Inflammatory macrophage treated with lipopolysaccharide for 1 hour (primary cell): ENCODE measurements around the gene MTFMT.
A peak's percentile ranks its signal among the peaks of the same experiment; 100 is the strongest.

ENCODE experiments used
- DNase-seq, 2 donors: peaks; one replicate each; pipeline ENCODE4 v3.0.0-alpha.2; 2020 to 2022

Gene MTFMT

DNA sequence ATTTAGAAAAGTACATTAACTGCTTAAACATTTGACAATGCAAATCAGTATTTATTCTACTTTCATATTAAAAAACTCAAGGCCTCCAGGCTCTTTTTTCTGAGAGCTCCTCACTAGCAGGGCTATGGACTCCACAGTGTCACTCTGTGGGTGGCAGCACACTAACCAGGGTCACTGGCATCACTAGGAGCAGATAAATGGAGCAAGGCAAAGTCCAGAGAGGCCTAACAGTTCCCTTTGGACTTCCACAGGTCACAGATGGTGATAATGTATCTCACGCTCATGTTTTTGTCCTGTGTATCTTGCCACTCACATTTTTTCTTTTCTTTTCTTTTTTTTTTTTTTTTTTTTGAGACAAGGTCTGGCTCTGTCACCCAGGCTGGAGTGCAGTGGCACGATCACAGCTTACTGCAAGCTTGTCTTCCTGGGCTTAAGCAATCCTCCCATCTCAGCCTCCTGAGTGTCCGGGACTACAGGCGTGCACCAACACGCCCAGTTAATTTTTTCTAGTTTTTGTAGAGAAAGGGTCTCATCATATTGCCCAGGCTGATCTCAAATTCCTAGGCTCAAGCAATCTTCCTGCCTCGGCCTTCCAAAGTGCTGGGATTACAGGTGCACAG lies 47.5 kb downstream of the MTFMT start:
- DNase-seq, result no peak

DNA sequence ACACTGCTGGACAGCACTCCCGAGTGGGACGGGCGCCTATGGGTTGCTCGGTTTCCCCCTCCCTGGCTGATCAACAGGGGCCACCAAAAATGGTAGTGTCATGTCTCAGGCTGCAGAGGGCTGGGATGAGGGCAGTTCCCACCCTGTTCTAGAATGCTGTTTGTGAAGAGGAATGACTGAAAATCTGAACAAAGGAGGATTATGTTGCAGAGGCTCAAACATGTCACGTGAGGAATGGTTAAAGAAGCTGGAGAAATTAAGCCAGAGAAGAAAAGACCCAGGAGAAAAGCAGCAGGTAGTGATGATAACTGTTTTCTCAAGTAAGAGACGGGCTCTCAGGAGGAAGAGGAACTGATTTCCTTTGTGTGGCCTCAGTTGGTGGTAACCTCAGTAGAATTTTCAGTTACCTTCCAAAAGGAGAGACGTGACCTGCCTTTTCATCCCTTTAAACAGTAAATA lies 50.2 kb downstream of the MTFMT start:
- no peak for DNase-seq

DNA sequence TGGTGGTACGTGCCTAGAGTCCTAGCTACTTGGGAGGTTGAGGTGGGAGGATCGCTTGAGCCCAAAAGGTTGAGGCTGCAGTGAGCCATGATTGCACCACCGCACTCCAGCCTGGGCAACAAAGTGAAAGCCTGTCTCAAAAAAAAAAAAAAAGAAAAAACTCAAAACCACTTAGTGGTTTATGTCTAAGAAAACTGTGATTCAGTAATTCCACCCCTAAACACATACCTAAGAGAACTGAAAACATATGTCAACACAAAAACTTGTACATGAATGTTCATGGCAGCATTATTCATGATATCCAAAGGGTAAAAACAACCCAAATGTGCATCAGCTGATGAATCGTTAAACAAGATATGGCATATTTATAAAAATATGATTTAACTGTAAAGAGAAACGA lies 54.0 kb downstream of the MTFMT start:
- no peak for DNase-seq

DNA sequence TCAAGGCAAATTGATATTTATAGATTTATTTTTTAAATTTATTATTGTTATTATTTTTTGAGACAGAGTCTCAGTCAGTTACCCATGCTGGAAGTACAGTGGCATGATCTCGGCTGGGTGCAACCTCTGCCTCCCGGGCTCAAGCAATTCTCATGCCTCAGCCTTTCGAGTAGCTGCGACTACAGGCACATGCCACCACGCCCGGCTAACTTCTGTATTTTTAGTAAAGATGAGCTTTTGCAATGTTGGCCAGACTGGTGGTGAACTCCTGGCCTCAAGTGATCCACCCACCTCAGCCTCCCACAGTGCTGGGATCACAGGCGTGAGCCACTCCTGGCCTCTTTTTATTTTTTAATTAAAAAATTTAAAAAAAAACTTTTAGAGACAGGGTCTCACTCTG lies 58.7 kb downstream of the MTFMT start:
- DNase-seq, result peak; percentile 69 to 72

DNA sequence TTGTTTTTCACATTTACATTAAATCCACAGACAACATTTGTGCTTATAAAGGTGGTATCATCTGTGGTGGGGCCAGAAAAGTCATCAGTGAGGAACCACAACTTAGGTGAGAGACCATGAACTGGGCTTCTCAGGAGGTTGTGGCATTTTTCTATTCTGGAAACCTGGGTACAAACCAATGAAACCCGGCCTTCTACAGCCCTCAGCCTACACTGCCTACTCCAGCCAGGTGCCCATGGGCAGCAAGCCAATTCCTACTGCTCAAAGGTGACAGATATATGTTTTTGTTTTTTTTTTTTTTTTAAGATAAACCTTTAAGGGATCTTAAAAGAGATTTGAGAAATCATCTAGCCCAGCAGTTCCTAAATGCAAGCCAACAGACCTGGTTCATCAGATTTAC lies 60.0 kb downstream of the MTFMT start:
- no peak for DNase-seq

DNA sequence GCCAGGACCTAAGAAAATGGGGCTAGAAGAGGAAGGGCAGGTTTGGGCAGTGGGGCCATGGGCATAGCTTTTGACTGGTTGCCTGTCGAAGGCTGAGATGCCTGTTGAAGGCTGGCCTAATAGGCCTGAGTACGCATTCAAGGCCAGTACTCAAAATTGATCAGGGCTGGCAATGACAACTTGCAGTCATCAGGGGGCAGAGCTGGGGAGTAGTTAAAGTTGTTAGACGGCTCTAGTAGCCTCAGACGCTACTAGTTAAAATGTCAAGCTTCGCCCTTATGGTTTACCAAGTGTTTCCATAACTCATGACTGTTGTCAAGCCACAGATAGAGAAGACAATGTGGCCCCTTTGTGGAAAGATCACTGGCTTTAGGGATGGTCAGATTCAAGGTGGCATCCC lies 68.4 kb downstream of the MTFMT start:
- no peak for DNase-seq

DNA sequence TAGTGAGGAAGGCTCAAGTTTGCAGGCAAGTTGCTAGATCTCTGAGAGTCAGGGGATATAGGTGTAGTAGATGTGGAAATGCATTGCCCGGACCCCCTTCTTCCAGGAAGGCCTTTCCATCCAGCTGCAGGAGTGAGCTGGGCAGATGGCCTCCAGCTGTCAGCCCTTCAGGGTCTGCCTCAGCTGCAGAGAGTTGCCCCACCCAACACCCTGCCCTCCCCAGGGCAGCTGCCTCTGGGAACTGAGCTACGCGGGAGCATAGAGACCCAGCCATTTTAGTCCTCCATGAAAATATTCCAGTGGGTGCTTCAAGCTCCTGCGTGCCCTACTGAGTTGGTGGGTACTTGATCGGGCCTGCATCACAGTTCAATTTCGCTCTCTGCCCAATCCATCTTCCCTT lies 69.3 kb downstream of the MTFMT start:
- DNase-seq, result no peak

DNA sequence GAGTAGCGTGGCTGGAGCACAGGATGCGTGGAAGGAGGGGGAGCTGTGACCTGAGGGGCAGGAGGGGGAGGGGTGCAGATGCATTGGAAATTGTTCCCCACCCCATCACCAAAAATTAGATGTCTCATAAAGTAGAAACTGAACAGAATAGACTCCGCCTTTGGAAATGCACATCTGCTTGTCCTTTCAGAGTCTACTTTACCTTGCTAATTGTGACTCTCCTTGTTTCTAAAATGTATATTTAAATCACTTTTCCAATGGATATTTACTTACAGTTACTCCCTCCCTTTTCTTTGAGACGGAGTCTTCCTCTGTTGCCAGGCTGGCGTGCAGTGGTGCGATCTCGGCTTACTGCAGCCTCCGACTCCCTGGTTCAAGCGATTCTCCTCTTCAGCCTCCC lies 70.3 kb downstream of the MTFMT start:
- DNase-seq, result no peak

DNA sequence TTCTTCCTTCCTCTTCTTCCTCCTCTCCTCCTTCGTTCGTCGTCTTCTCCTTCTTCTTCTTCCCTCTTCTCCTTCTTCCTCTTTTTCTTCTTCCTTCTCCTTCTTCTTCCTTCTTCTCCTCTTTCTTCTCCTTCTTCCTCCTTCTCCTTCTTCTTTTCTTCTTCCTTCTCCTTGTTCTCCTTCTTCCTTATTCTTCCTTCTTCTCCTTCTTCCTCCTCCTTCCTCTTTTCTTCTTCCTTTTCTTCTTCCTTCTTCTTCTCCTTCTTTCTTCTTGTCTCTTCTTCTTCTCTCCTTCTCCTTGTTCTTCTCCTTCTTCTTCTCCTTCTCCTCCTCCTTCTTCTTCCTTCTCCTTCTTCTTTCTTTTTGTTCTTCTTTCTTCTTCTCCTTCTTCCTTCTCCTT lies 75.0 kb downstream of the MTFMT start:
- no peak for DNase-seq

DNA sequence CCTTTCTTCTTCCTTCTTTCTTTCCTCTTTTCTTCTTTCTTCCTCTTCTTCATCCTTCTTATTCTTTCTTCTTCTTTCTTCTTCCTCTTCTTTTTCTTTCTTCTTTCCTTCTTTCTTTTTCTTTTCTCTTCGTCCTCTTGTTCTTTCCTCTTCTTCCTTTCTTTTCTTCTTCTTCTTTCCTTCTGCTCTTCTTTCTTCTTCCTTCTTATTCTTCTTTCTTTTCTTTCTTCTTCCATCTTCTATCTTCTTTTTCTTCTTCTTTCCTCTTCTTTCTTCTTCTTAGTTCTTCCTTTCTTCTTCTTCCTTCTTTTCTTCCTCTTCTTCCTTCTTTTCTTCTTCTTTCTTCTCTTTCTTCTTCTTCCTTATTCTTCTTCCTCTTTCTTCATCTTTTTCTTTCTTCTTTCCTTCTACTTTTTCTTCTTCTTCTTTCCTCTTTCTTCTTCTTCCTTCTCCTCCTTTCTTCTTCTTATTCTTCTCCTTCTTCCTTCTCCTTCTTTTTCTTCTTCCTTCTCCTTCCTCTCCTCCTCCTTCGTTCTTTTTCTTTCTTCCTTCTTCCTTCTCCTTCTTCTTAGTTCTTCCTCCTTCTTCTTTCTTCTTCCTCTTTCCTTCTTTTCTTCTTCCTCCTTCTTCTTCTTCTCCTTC lies 77.5 kb downstream of the MTFMT start:
- no peak for DNase-seq
